SU-DHL-6 (cell line): Measurements from ENCODE around the gene ISY1.

ENCODE experiments used
- H2AFZ ChIP-seq: fragments of 200-600 bp; sonication (generic); 2 replicates; pipeline ENCODE4 v1.6.1; 2014; ENCODE audit warnings: low read depth, mild to moderate bottlenecking, moderate library complexity, mixed read lengths, antibody characterized with exemption, low read length; ENCODE audit not compliant: severe bottlenecking
- H3F3A ChIP-seq: fragments of 200-600 bp; shearing (Covaris generic); 2 replicates; pipeline ENCODE4 v1.6.0; 2016; ENCODE audit warnings: antibody characterized with exemption, mild to moderate bottlenecking; ENCODE audit not compliant: insufficient read depth
- H3K27ac ChIP-seq: fragments of 200-600 bp; sonication (generic); 2 replicates; pipeline ENCODE4 v1.5.1; 2016; ENCODE audit warnings: low read depth, mild to moderate bottlenecking, low read length, moderate library complexity, mixed read lengths
- H3K27me3 ChIP-seq: fragments of 200-600 bp; sonication (generic), shearing (Covaris generic); 2 replicates; pipeline ENCODE4 v1.6.0; 2014; ENCODE audit warnings: mild to moderate bottlenecking, low read length
- H3K36me3 ChIP-seq: fragments of 200-600 bp; sonication (generic); 2 replicates; pipeline ENCODE4 v1.6.1; 2014; ENCODE audit warnings: mild to moderate bottlenecking, low read length, mixed read lengths
- H3K4me2 ChIP-seq: fragments of 300-600, 200-600 bp; shearing (Covaris generic), sonication (generic); 2 replicates; pipeline ENCODE4 v1.6.0; 2014; ENCODE audit warnings: low read length, low read depth, mild to moderate bottlenecking; ENCODE audit not compliant: poor library complexity, severe bottlenecking
- H3K4me3 ChIP-seq: fragments of 200-600 bp; sonication (generic); 2 replicates; pipeline ENCODE4 v1.5.1; 2014; ENCODE audit warnings: antibody characterized with exemption, low read length, mild to moderate bottlenecking, mixed read lengths; ENCODE audit not compliant: insufficient read depth, poor library complexity, severe bottlenecking
- H3K79me2 ChIP-seq: fragments of 200-600 bp; sonication (generic); 2 replicates; pipeline ENCODE4 v1.6.1; 2014; ENCODE audit warnings: mild to moderate bottlenecking, low read length, moderate library complexity; ENCODE audit not compliant: insufficient read depth
- H3K9ac ChIP-seq: fragments of 200-600 bp; sonication (generic); 2 replicates; pipeline ENCODE4 v1.7.0; 2014; ENCODE audit warnings: mild to moderate bottlenecking, low read length
- H3K9me2 ChIP-seq: fragments of 200-600 bp; sonication (generic); replicated peaks from 2 replicates; pipeline ENCODE4 v1.6.1; 2014; ENCODE audit warnings: low read length; ENCODE audit not compliant: insufficient read depth
- H3K9me3 ChIP-seq: fragments of 200-600 bp; sonication (generic); 2 replicates; pipeline ENCODE4 v1.6.1; 2014; ENCODE audit warnings: low read length, mixed read lengths; ENCODE audit not compliant: insufficient read depth
- H4K20me1 ChIP-seq: fragments of 200-600 bp; sonication (generic); 2 replicates; pipeline ENCODE4 v1.6.1; 2014; ENCODE audit warnings: low read depth, mild to moderate bottlenecking, antibody characterized with exemption, low read length, moderate library complexity, mixed read lengths
- EZH2phosphoT487 ChIP-seq: fragments of 200-600 bp; sonication (generic), shearing (Covaris generic); conservative IDR thresholded peaks from 2 replicates; pipeline ENCODE4 v1.6.1; 2018; ENCODE audit warnings: mild to moderate bottlenecking, antibody characterized with exemption, low read length, moderate library complexity, mixed read lengths
- TF ChIP-seq, protein P1 (sequence below): fragments of 200-600 bp; sonication (generic); IDR thresholded peaks from one replicate; pipeline ENCODE4 v1.5.1; 2017; ENCODE audit warnings: antibody characterized with exemption, mild to moderate bottlenecking, low read length, moderate library complexity; ENCODE audit not compliant: insufficient read depth, poor library complexity, severe bottlenecking

ISY1 gene

DNA sequence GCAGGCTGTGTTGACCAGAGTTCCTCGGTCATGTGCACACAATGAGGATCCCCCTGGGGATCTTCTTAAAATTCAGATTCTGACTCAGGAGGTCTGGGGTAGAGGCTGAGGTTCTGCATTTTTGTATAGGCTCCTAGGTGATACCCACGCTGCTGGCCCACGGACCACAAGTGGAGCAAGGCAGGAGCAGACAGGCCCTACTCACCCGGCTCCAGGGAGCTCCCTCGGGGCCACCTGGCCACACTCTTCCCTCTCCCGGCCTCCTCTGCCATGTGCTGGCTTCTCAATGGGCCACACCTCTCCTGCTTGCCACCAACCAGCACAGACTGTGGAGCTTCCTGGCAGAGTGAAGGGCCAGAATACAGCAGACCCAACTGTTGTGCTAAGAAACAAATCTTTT is 76.4 kb downstream of the ISY1 start:
- H3K4me2 ChIP-seq: no peak overlapping the region
- H3K36me3 ChIP-seq: no peaks in the 10 kb centered on the region
- H3K4me3 ChIP-seq: no peak overlapping the region
- TF ChIP-seq, protein P1, sequence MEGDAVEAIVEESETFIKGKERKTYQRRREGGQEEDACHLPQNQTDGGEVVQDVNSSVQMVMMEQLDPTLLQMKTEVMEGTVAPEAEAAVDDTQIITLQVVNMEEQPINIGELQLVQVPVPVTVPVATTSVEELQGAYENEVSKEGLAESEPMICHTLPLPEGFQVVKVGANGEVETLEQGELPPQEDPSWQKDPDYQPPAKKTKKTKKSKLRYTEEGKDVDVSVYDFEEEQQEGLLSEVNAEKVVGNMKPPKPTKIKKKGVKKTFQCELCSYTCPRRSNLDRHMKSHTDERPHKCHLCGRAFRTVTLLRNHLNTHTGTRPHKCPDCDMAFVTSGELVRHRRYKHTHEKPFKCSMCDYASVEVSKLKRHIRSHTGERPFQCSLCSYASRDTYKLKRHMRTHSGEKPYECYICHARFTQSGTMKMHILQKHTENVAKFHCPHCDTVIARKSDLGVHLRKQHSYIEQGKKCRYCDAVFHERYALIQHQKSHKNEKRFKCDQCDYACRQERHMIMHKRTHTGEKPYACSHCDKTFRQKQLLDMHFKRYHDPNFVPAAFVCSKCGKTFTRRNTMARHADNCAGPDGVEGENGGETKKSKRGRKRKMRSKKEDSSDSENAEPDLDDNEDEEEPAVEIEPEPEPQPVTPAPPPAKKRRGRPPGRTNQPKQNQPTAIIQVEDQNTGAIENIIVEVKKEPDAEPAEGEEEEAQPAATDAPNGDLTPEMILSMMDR: no peak
- no peaks in the 10 kb centered on the region for H3K9me3 ChIP-seq
- no peaks in the 10 kb centered on the region for H3K27me3 ChIP-seq
- no peaks in the 10 kb centered on the region for H4K20me1 ChIP-seq
- H3K9me2 ChIP-seq: no peaks in the 10 kb centered on the region
- H3K9ac ChIP-seq: no peak overlapping the region
- no peaks in the 10 kb centered on the region for H3K79me2 ChIP-seq
- H3F3A ChIP-seq: no peaks in the 10 kb centered on the region
- no peak overlapping the region for H3K27ac ChIP-seq
- H2AFZ ChIP-seq: no peak overlapping the region

DNA sequence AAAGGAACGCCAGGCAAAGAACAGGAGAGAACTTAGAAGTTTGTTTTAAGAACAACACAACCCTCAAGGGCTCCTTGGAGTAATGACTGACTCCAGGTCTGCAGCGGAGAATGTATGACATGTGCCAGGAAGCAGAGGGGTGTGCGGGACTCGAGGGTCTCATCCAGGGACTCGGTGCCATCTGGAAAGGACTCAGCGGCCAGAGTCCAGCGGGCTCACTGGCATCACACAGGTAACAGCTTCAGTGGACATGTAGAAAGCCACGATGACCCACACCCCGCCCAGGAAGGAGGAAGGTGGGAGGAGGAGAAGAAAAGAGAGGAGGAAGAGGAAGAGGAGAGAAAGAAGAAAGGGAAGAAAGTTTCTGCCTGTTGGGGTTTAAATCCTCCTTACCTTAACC is 78.8 kb downstream of the ISY1 start:
- H3K36me3 ChIP-seq: no peaks in the 10 kb centered on the region
- no peaks in the 10 kb centered on the region for H3K9me3 ChIP-seq
- H3K27me3 ChIP-seq: no peaks in the 10 kb centered on the region
- no peaks in the 10 kb centered on the region for H4K20me1 ChIP-seq
- no peaks in the 10 kb centered on the region for H3K9me2 ChIP-seq
- no peak overlapping the region for H3K9ac ChIP-seq
- H3F3A ChIP-seq: no peaks in the 10 kb centered on the region
- TF ChIP-seq EZH2phosphoT487: no peak
- TF ChIP-seq, protein P1: no peak
- no peak overlapping the region for H3K27ac ChIP-seq
- no peak overlapping the region for H3K4me3 ChIP-seq
- H2AFZ ChIP-seq: no peak overlapping the region
- no peak overlapping the region for H3K4me2 ChIP-seq
- H3K79me2 ChIP-seq: no peaks in the 10 kb centered on the region

DNA sequence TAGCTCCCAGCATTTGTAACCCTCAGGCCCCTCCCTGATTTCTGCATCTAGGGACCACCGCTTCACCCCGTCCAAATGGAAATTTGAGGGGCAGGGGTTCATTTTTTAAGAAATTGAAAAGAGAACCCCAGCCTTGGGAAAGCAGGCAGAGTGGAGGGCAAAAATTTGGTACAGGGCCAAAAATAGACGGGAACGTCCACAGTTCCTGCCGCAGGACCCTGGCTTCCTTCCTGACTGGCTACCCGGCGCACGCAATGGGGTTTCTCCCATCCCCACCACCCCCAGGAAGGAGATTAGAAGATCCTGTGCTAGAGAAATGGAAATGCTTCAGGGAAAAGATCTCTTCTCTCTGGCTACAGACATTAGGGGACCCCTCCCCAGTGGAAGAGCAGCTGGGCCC is 79.4 kb downstream of the ISY1 start:
- no peak overlapping the region for H3K27ac ChIP-seq
- H3K36me3 ChIP-seq: no peaks in the 10 kb centered on the region
- no peak overlapping the region for H3K4me2 ChIP-seq
- no peak overlapping the region for H2AFZ ChIP-seq
- H3K9me2 ChIP-seq: no peaks in the 10 kb centered on the region
- H3F3A ChIP-seq: no peaks in the 10 kb centered on the region
- no peak overlapping the region for H3K4me3 ChIP-seq
- no peaks in the 10 kb centered on the region for H3K27me3 ChIP-seq
- TF ChIP-seq, protein P1: no peak
- no peak for TF ChIP-seq EZH2phosphoT487
- H4K20me1 ChIP-seq: no peaks in the 10 kb centered on the region
- no peaks in the 10 kb centered on the region for H3K9me3 ChIP-seq
- no peak overlapping the region for H3K9ac ChIP-seq
- no peaks in the 10 kb centered on the region for H3K79me2 ChIP-seq

DNA sequence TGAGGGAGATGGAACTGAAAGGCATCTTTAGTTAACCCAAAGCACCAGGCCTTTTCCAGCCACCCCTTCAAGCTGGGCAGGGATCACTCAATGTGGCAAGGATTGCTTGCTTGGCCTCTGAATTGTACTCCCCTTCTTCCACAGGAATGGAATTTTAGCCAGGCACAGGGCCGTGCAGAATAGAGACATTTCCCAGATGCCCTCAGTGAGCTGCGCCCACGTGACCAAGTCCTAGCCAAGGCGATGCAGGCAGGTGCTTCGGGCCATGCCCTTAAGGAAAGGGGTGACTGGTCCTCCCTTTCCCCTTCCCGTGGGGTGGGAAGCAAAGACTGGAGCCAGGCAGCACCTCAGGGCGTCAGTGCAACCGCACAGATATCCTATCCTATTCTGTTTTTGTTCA is 82.4 kb downstream of the ISY1 start:
- no peaks in the 10 kb centered on the region for H4K20me1 ChIP-seq
- no peaks in the 10 kb centered on the region for H3K79me2 ChIP-seq
- no peaks in the 10 kb centered on the region for H3K9me3 ChIP-seq
- TF ChIP-seq, protein P1: no peak
- no peak for TF ChIP-seq EZH2phosphoT487
- H3F3A ChIP-seq: no peaks in the 10 kb centered on the region
- H3K9ac ChIP-seq: no peak overlapping the region
- H3K4me2 ChIP-seq: no peak overlapping the region
- no peak overlapping the region for H2AFZ ChIP-seq
- no peaks in the 10 kb centered on the region for H3K27me3 ChIP-seq
- no peak overlapping the region for H3K27ac ChIP-seq
- no peaks in the 10 kb centered on the region for H3K36me3 ChIP-seq
- H3K9me2 ChIP-seq: no peaks in the 10 kb centered on the region
- no peak overlapping the region for H3K4me3 ChIP-seq
